A673 (cell line): ENCODE measurements around the gene GHRH. TPM values are rescaled to one million over a fixed set of nuclear protein-coding genes. Genes with fewer than 3 reads are reported as not detected.

Experiments
- BruUV-seq: library from RNA; stranded (reverse); fragments of 400-500 nt; replicated peaks from 2 replicates; lab custom pipeline; 2021; lab: Mats Ljungman, UMichigan
- CTCF ChIA-PET: fragments of 300-600 bp; sonication (Branson Sonifier 250); formaldehyde crosslinking; loops from one replicate; lab custom pipeline; 2022; ENCODE audit warnings: antibody characterized with exemption; lab: Charles Lee
- POLR2A ChIA-PET: fragments of 300-600 bp; sonication (Branson Sonifier 250); formaldehyde crosslinking; loops from one replicate; lab custom pipeline; 2022; ENCODE audit warnings: antibody characterized with exemption; ENCODE audit not compliant: low non-redundant PET; lab: Charles Lee
- DNase-seq: peaks from one replicate; pipeline ENCODE4 v3.0.0-alpha.2; 2015; ENCODE audit warnings: low spot score
- H3K27ac ChIP-seq: fragments of 200-600 bp; sonication (generic); 2 replicates; pipeline ENCODE4 v1.5.1; 2016; ENCODE audit warnings: mixed run types, low read depth, mild to moderate bottlenecking, mixed read lengths, antibody characterized with exemption, low read length; ENCODE audit not compliant: poor library complexity, severe bottlenecking
- H3K27me3 ChIP-seq: fragments of 200-600 bp; sonication (generic); replicated peaks from 2 replicates; pipeline ENCODE4 v1.6.1; 2017; ENCODE audit warnings: mixed run types, low read depth, mild to moderate bottlenecking, mixed read lengths, antibody characterized with exemption, low read length; ENCODE audit not compliant: insufficient read depth, poor library complexity
- H3K36me3 ChIP-seq: fragments of 200-600 bp; sonication (generic); 2 replicates; pipeline ENCODE4 v1.6.1; 2016; ENCODE audit warnings: mixed run types, mild to moderate bottlenecking, mixed read lengths, antibody characterized with exemption, low read length; ENCODE audit not compliant: insufficient read depth, poor library complexity, severe bottlenecking
- H3K4me1 ChIP-seq: fragments of 200-600 bp; sonication (generic); 2 replicates; pipeline ENCODE4 v1.6.1; 2017; ENCODE audit warnings: mixed run types, mild to moderate bottlenecking, mixed read lengths, antibody characterized with exemption, low read length; ENCODE audit not compliant: insufficient read depth, poor library complexity, severe bottlenecking
- H3K4me3 ChIP-seq: fragments of 200-600 bp; sonication (generic); 2 replicates; pipeline ENCODE4 v1.5.1; 2016; ENCODE audit warnings: low read depth, mixed run types, mild to moderate bottlenecking, mixed read lengths, low read length; ENCODE audit not compliant: poor library complexity, severe bottlenecking
- H3K9me3 ChIP-seq: fragments of 200-600 bp; sonication (generic); 2 replicates; pipeline ENCODE4 v1.6.1; 2016; ENCODE audit warnings: mixed run types, low read depth, mild to moderate bottlenecking, mixed read lengths, antibody characterized with exemption, low read length; ENCODE audit not compliant: poor library complexity, severe bottlenecking
- CTCF ChIP-seq: fragments of 300-800, 200-600 bp; sonication (generic); conservative IDR thresholded peaks from 2 replicates; pipeline ENCODE4 v1.5.1; 2017; ENCODE audit warnings: low read depth, mild to moderate bottlenecking, antibody characterized with exemption, low read length, moderate library complexity, mixed read lengths
- EZH2 ChIP-seq: fragments of 200-600 bp; sonication (generic); IDR thresholded peaks from 2 replicates; pipeline ENCODE4 v1.6.1; 2017; ENCODE audit warnings: borderline replicate concordance, low read depth, mild to moderate bottlenecking, mixed read lengths, antibody characterized with exemption, low read length; ENCODE audit not compliant: poor library complexity, severe bottlenecking
- intact Hi-C: fragments of 100-400 bp; cut with micrococcal nuclease; formaldehyde crosslinking; loops from one replicate; pipeline ENCODE4 v1.10.0; 2022; ENCODE audit not compliant: unreplicated experiment
- total RNA-seq: library from RNA; stranded (reverse); gene quantifications from 2 replicates; pipeline ENCODE4 v1.2.3, GENCODE V29; 2021

The GHRH gene
- total RNA-seq, 1 experiment from 2014 or later = not detected

- no peaks in the 10 kb centered on the region for H3K9me3 ChIP-seq
- no peak for TF ChIP-seq CTCF
- no peak for TF ChIP-seq EZH2
- no peak overlapping the region for H3K27ac ChIP-seq
- no peaks in the 10 kb centered on the region for H3K4me1 ChIP-seq
- H3K36me3 ChIP-seq = no peaks in the 10 kb centered on the region
- intact Hi-C loops = no loop called here
- CTCF ChIA-PET = interaction anchor here (0.5 kb wide), 1 partner anchor 34 kb away, joined by 5 read pairs; no protein-coding TSS in a partner anchor
- no TSS peak for BruUV-seq
- H3K4me3 ChIP-seq = no peak overlapping the region
- no peaks in the 10 kb centered on the region for H3K27me3 ChIP-seq
- POLR2A ChIA-PET = no interaction called here
- no peak for DNase-seq
Measured at GRCh38 chr20:37271421-37271768, 9.8 kb upstream of the GHRH start.

GRCh38 chr20:37270576-37271420 is 9.2 kb upstream of the GHRH start:
- Histone ChIP-seq H3K27me3 (no peaks in the 10 kb centered on the region), H3K36me3 (no peaks in the 10 kb centered on the region), H3K9me3 (no peaks in the 10 kb centered on the region), H3K4me1 (no peaks in the 10 kb centered on the region), H3K27ac (no peak overlapping the region), H3K4me3 (no peak overlapping the region)
- intact Hi-C loops = loop anchor here (1.0 kb wide), 1 partner anchor 114 kb away; no protein-coding TSS in a partner anchor
- DNase-seq = no peak
- no TSS peak for BruUV-seq
- ChIA-PET CTCF (interaction anchor here (0.5 to 0.6 kb wide), 2 partner anchors 34 to 613 kb away, joined by 3 to 5 read pairs; no protein-coding TSS in a partner anchor), POLR2A (no interaction called here)
- no peak for TF ChIP-seq CTCF
- TF ChIP-seq EZH2 = no peak

- TF ChIP-seq EZH2 (no peak), CTCF (no peak)
- CTCF ChIA-PET = interaction anchor here (1.1 kb wide), 1 partner anchor 117 kb away, joined by 5 read pairs; no protein-coding TSS in a partner anchor
- Histone ChIP-seq H3K4me3 (no peak overlapping the region), H3K27ac (no peak overlapping the region), H3K4me1 (no peaks in the 10 kb centered on the region), H3K9me3 (no peaks in the 10 kb centered on the region), H3K27me3 (no peaks in the 10 kb centered on the region), H3K36me3 (no peaks in the 10 kb centered on the region)
- intact Hi-C loops = no loop called here
- POLR2A ChIA-PET = interaction anchor here (0.6 kb wide), 1 partner anchor 753 kb away, joined by 3 read pairs; no protein-coding TSS in a partner anchor
- no TSS peak for BruUV-seq
- DNase-seq = no peak
Measured at GRCh38 chr20:37267667-37268313, 6.2 kb upstream of the GHRH start.
